CD4-positive, alpha-beta memory T cell (primary cell): Measurements from ENCODE around the gene S100A1. TPM values are rescaled to one million over a fixed set of nuclear protein-coding genes. Genes with fewer than 3 reads are reported as not detected.

Experiments
- CTCF ChIA-PET: fragments of 350-600 bp; sonication (Branson Sonifier 250); formaldehyde crosslinking; loops from one replicate; lab custom pipeline; 2021; ENCODE audit warnings: inconsistent platforms; ENCODE audit not compliant: partially characterized antibody; lab: Charles Lee
- POLR2A ChIA-PET: fragments of 350-600 bp; sonication (Branson Sonifier 250); formaldehyde crosslinking; loops from one replicate; lab custom pipeline; 2021; ENCODE audit not compliant: partially characterized antibody; lab: Charles Lee
- DNase-seq, 5 donors: peaks; one replicate each; pipeline versions ENCODE4 v3.0.0 to v3.0.0-alpha.2; 2020 to 2022; ENCODE audit warnings: mixed read lengths in 1 of 5
- H3K27ac ChIP-seq: one replicate; pipeline ENCODE4 v1.7.0; 2013; ENCODE audit warnings: low read depth, low read length
- H3K27me3 ChIP-seq: 2 replicates; pipeline ENCODE4 v1.7.0; 2013; ENCODE audit warnings: mild to moderate bottlenecking, low read length, moderate library complexity; ENCODE audit not compliant: insufficient read depth
- H3K36me3 ChIP-seq: 2 replicates; pipeline ENCODE4 v1.7.0; 2013; ENCODE audit warnings: mild to moderate bottlenecking, low read length, moderate library complexity; ENCODE audit not compliant: insufficient read depth
- H3K4me1 ChIP-seq: 2 replicates; pipeline ENCODE4 v1.7.0; 2013; ENCODE audit warnings: mild to moderate bottlenecking, low read length, moderate library complexity; ENCODE audit not compliant: insufficient read depth
- H3K4me3 ChIP-seq, 2 donors: one replicate each; pipeline ENCODE4 v1.7.0; 2013; ENCODE audit warnings: low read length in 2 of 2, mild to moderate bottlenecking in 1 of 2
- H3K9me3 ChIP-seq, 2 donors: one replicate each; pipeline ENCODE4 v1.7.0; 2013; ENCODE audit warnings: low read length in 2 of 2, control low read depth in 1 of 2; ENCODE audit not compliant: control insufficient read depth in 1 of 2
- H3K27ac Mint-ChIP-seq, 7 donors: one replicate each; pipeline ENCODE4 v1.8.0; 2020 to 2021; ENCODE audit warnings: mixed read lengths in 7 of 7, mild to moderate bottlenecking in 6 of 7, inconsistent platforms in 3 of 7, moderate library complexity in 3 of 7
- H3K27me3 Mint-ChIP-seq, 2 donors: one replicate each; pipeline ENCODE4 v1.8.0; 2020 to 2021; ENCODE audit warnings: mixed read lengths in 2 of 2
- H3K36me3 Mint-ChIP-seq, 2 donors: one replicate each; pipeline ENCODE4 v1.8.0; 2020 to 2021; ENCODE audit warnings: mixed read lengths in 2 of 2, inconsistent platforms in 1 of 2, mild to moderate bottlenecking in 1 of 2
- H3K4me1 Mint-ChIP-seq, 4 donors: one replicate each; pipeline ENCODE4 v1.8.0; 2020 to 2021; ENCODE audit warnings: mixed read lengths in 4 of 4, mild to moderate bottlenecking in 1 of 4
- H3K4me3 Mint-ChIP-seq, 8 donors: one replicate each; pipeline ENCODE4 v1.8.0; 2020 to 2021; ENCODE audit warnings: mixed read lengths in 8 of 8, mild to moderate bottlenecking in 7 of 8, moderate library complexity in 6 of 8, inconsistent platforms in 3 of 8
- H3K9me3 Mint-ChIP-seq, 8 donors: one replicate each; pipeline ENCODE4 v1.8.0; 2020 to 2021; ENCODE audit warnings: mixed read lengths in 8 of 8, mild to moderate bottlenecking in 5 of 8, inconsistent platforms in 3 of 8, moderate library complexity in 1 of 8
- intact Hi-C: fragments of 100-400 bp; cut with micrococcal nuclease; formaldehyde crosslinking; loops from one replicate; pipeline ENCODE4 v1.15.1; 2023
- polyA plus RNA-seq, 2 donors: library from polyadenylated mRNA; unstranded; fragments of 300-500 nt; fragmentation: Illumina TruSeq; gene quantifications; one replicate each; pipeline ENCODE4 v1.2.3, GENCODE V29; 2021
- total RNA-seq, 2 experiments: library from RNA; stranded (reverse); gene quantifications; one replicate each; pipeline ENCODE4 v1.2.3, GENCODE V29; 2021

The S100A1 gene
- total and polyA plus RNA-seq, 4 experiments from 2014 or later = not detected

DNA sequence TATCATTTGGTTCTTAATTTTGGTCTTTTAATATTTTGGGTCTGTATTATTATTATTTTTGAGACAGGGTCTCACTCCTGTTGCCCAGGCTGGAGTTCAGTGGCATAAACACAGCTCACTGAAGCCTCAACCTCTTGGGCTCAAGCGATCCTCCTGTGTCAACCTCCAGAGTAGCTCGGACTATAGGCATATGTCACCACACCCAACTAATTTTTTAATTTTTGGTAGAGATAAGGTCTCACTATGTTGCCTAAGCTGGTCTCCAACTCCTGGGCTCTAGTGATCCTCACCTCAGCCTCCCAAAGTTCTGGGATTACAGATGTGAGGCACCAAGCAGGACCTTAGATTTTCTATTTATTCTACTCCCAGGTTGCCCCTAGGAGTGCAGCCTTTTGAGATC, 45.3 kb downstream of the S100A1 start:
- peaks cover 6 to 14% of the 10 kb centered on the region in 2 donors for H3K36me3 Mint-ChIP-seq

DNA sequence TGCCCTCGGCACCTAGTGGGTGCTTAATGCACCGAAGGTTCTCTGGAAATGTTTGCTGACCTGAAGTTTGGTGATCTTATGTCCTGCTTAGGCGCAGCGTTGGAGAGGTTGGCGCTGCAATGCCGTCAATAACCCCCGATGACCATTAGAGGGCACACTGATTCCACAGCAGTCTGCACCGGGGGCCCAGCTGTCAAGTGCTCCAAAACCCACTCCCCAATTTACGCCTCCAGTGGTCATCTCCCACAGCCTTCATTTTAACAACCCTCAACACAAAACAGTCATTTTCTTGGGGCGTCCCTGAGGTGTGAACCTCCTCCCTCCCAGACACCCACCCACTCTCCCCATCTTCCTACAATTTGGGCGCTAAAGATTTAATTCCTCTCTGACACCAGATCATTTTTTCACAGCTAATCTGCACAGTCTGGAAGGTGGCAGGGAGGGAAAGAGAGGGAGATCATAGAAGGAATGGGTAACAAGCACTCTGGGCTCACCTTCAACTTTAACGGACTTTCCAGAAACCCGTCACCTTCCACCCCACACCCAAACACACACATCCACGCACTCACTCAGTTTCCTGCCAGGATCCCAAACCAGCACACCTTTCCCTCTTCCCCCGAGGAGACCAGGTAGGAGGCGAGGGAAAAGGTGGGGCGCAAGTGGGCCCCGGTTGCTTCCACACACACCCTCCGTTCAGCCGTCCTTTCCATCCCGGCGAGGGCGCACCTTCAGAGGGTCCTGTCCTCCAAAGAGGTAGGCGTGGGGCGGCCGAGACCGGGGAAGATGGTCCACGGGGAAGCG, 49.7 kb downstream of the S100A1 start:
- Histone ChIP-seq H3K9me3 (no peaks in the 10 kb centered on the region), H3K4me1 (peaks cover 27% of the 10 kb centered on the region), H3K27me3 (peaks cover 32% of the 10 kb centered on the region), H3K4me3 (peak overlapping the region; percentile 11 to 48), H3K36me3 (no peaks in the 10 kb centered on the region), H3K27ac (no peak overlapping the region)
- Mint-ChIP-seq H3K9me3 (no peaks in the 10 kb centered on the region), H3K27ac (peak overlapping the region in 3 of 7 donors; percentile 12 to 73 (median 71)), H3K27me3 (peaks cover 28 to 32% of the 10 kb centered on the region in 2 donors), H3K36me3 (no peaks in the 10 kb centered on the region), H3K4me3 (peak overlapping the region; percentile 77 to 91 (median 85)), H3K4me1 (peaks cover 15 to 21% (median 16%) of the 10 kb centered on the region in 4 donors)
- intact Hi-C loops = loop anchor here (1.0 to 2.0 kb wide), 4 partner anchors 19 to 308 kb away; partner anchors contain the start of genes RAB13 and SNAPIN
- DNase-seq = peak in 4 of 5 donors; percentile 41 to 51 (median 46)
- POLR2A ChIA-PET = interaction anchor here (0.7 to 0.8 kb wide), 2 partner anchors 44 to 313 kb away, joined by 3 read pairs; partner anchors contain the start of genes CHTOP and RPS27
- CTCF ChIA-PET = interaction anchor here (0.8 to 4.4 kb wide), 13 partner anchors 9 to 309 kb away, joined by 3 to 29 read pairs (median 4); partner anchors contain the start of gene RAB13

More for the DNA sequence above, 45.3 kb downstream of the S100A1 start:
- CTCF ChIA-PET = interaction anchor here (0.7 to 1.0 kb wide), 2 partner anchors 65 to 163 kb away, joined by 3 read pairs; no protein-coding TSS in a partner anchor
- Histone ChIP-seq H3K36me3 (peaks cover 10% of the 10 kb centered on the region), H3K9me3 (no peaks in the 10 kb centered on the region), H3K27ac (no peak overlapping the region), H3K4me3 (no peak overlapping the region), H3K27me3 (peaks cover 17% of the 10 kb centered on the region), H3K4me1 (peaks cover 34% of the 10 kb centered on the region)
- DNase-seq = no peak
- Mint-ChIP-seq H3K9me3 (no peaks in the 10 kb centered on the region), H3K4me1 (peaks cover 13 to 21% (median 17%) of the 10 kb centered on the region in 4 donors), H3K27me3 (peaks cover 15 to 17% of the 10 kb centered on the region in 2 donors), H3K27ac (peak overlapping the region in 4 of 7 donors; percentile 11 to 49 (median 33)), H3K4me3 (peak overlapping the region; percentile 2 to 67 (median 54))
- POLR2A ChIA-PET = no interaction called here
- intact Hi-C loops = no loop called here

DNA sequence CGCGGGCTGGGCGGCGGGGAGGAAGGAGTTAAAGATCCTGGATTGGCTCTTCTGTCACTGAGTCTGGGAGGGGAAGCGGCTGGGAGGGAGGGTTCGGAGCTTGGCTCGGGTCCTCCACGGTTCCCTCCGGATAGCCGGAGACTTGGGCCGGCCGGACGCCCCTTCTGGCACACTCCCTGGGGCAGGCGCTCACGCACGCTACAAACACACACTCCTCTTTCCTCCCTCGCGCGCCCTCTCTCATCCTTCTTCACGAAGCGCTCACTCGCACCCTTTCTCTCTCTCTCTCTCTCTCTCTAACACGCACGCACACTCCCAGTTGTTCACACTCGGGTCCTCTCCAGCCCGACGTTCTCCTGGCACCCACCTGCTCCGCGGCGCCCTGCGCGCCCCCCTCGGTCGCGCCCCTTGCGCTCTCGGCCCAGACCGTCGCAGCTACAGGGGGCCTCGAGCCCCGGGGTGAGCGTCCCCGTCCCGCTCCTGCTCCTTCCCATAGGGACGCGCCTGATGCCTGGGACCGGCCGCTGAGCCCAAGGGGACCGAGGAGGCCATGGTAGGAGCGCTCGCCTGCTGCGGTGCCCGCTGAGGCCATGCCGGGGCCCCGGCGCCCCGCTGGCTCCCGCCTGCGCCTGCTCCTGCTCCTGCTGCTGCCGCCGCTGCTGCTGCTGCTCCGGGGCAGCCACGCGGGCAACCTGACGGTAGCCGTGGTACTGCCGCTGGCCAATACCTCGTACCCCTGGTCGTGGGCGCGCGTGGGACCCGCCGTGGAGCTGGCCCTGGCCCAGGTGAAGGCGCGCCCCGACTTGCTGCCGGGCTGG, 50.5 kb downstream of the S100A1 start, which contains the start of gene NPR1:
Gene NPR1, plus strand, starts transcription at position 170 of the 818 bp plus-strand sequence. Its CDS starts 421 bp downstream, at position 591.
- Mint-ChIP-seq H3K9me3 (no peaks in the 10 kb centered on the region), H3K4me1 (peaks cover 13 to 21% (median 15%) of the 10 kb centered on the region in 4 donors), H3K4me3 (peak within 1 kb of the TSS; percentile 82 to 91 (median 88)), H3K27me3 (peaks cover 28 to 35% of the 10 kb centered on the region in 2 donors), H3K36me3 (no peaks in the 10 kb centered on the region), H3K27ac (peak within 1 kb of the TSS in 3 of 7 donors; percentile 12 to 83 (median 71))
- ChIA-PET POLR2A (interaction anchor here (0.8 kb wide), 1 partner anchor 45 kb away, joined by 3 read pairs; the partner anchor contains the start of gene CHTOP), CTCF (interaction anchor here (1.6 to 4.4 kb wide), 3 partner anchors 67 to 74 kb away, joined by 5 to 29 read pairs (median 12); no protein-coding TSS in a partner anchor)
- peaks cover 32% of the 10 kb centered on the region for H3K27me3 ChIP-seq
- intact Hi-C loops = loop anchor here (2.0 kb wide), 1 partner anchor 20 kb away; the partner anchor contains the start of gene SNAPIN
- H3K9me3 ChIP-seq = no peaks in the 10 kb centered on the region
- no peaks in the 10 kb centered on the region for H3K36me3 ChIP-seq
- DNase-seq = peak in 3 of 5 donors; percentile 22 to 30 (median 26)
- no peak within 1 kb of the TSS for H3K27ac ChIP-seq
- peaks cover 27% of the 10 kb centered on the region for H3K4me1 ChIP-seq
- H3K4me3 ChIP-seq = peak within 1 kb of the TSS; percentile 29 to 48

DNA sequence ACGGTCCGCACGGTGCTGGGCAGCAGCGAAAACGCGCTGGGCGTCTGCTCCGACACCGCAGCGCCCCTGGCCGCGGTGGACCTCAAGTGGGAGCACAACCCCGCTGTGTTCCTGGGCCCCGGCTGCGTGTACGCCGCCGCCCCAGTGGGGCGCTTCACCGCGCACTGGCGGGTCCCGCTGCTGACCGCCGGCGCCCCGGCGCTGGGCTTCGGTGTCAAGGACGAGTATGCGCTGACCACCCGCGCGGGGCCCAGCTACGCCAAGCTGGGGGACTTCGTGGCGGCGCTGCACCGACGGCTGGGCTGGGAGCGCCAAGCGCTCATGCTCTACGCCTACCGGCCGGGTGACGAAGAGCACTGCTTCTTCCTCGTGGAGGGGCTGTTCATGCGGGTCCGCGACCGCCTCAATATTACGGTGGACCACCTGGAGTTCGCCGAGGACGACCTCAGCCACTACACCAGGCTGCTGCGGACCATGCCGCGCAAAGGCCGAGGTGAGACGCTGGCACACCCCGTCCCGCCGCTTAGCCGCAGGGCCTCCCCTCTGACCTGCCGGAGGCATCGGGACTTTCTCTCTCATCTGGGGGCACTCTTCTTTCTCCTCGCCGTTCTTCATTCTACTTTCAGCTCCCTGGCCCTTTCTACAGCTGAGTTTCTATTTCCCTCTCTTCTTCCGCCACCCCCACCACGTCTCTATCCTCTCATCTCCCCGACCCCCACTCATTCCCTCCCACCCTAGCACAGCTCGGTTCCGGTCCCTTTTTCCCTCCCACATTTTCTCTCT, 51.3 kb downstream of the S100A1 start:
- Mint-ChIP-seq H3K27me3 (peaks cover 28 to 38% of the 10 kb centered on the region in 2 donors), H3K4me3 (peak overlapping the region; percentile 60 to 91 (median 82)), H3K36me3 (no peaks in the 10 kb centered on the region), H3K9me3 (no peaks in the 10 kb centered on the region), H3K4me1 (peaks cover 13 to 21% (median 15%) of the 10 kb centered on the region in 4 donors), H3K27ac (peak overlapping the region in 4 of 7 donors; percentile 2 to 74 (median 47))
- intact Hi-C loops = loop anchor here (2.0 kb wide), 1 partner anchor 21 kb away; the partner anchor contains the start of gene SNAPIN
- Histone ChIP-seq H3K27ac (no peak overlapping the region), H3K4me3 (peak overlapping the region; percentile 29 to 48), H3K9me3 (no peaks in the 10 kb centered on the region), H3K4me1 (peaks cover 27% of the 10 kb centered on the region), H3K36me3 (no peaks in the 10 kb centered on the region), H3K27me3 (peaks cover 32% of the 10 kb centered on the region)
- ChIA-PET POLR2A (no interaction called here), CTCF (interaction anchor here (1.1 to 4.4 kb wide), 4 partner anchors 33 to 307 kb away, joined by 3 to 29 read pairs (median 8); partner anchors contain the start of gene RAB13)
- DNase-seq = peak in 3 of 5 donors; percentile 22 to 40 (median 29)

DNA sequence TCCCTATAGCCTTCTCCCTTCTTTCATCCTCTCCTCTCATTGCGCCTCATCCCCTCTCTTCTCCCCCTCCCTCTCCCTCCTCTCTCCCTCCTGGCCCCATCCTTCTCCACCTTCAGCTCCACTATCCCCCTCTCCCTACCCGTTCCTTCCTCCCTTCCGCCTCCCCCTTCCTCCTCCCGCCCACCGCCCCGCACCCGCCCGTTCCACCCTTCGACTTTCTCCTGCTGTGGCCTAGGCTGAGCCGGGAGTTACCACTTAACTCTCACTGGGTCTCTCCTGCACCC, 51.8 kb downstream of the S100A1 start:
- Mint-ChIP-seq H3K9me3 (no peaks in the 10 kb centered on the region), H3K4me1 (peaks cover 13 to 21% (median 15%) of the 10 kb centered on the region in 4 donors), H3K27me3 (peaks cover 28 to 38% of the 10 kb centered on the region in 2 donors), H3K4me3 (peak overlapping the region in 6 of 8 donors; percentile 75 to 85 (median 82)), H3K36me3 (no peaks in the 10 kb centered on the region), H3K27ac (no peak overlapping the region)
- Histone ChIP-seq H3K9me3 (no peaks in the 10 kb centered on the region), H3K27ac (no peak overlapping the region), H3K36me3 (no peaks in the 10 kb centered on the region), H3K4me1 (peaks cover 27% of the 10 kb centered on the region), H3K4me3 (no peak overlapping the region), H3K27me3 (peaks cover 32% of the 10 kb centered on the region)
- CTCF ChIA-PET = interaction anchor here (0.8 to 4.4 kb wide), 5 partner anchors 8 to 306 kb away, joined by 3 to 29 read pairs (median 3); partner anchors contain the start of gene RAB13
- DNase-seq = no peak
- POLR2A ChIA-PET = no interaction called here
- intact Hi-C loops = no loop called here
